Endothelial cell of umbilical vein (primary cell): ENCODE data around the gene PLA2G4E. TPM values are rescaled to one million over a fixed set of nuclear protein-coding genes. Genes with fewer than 3 reads are reported as not detected.

Experiments
- BruUV-seq: library from RNA; stranded (reverse); fragments of 400-500 nt; replicated peaks from 2 replicates; lab custom pipeline; 2021; lab: Mats Ljungman, UMichigan
- CTCF ChIA-PET: fragments of 300-600, 350-600 bp; sonication (Branson Sonifier 250); formaldehyde crosslinking; loops from one replicate; lab custom pipeline; 2021; ENCODE audit warnings: antibody characterized with exemption, inconsistent platforms; lab: Charles Lee
- POLR2A ChIA-PET: fragments of 300-600, 350-600 bp; sonication (Branson Sonifier 250); formaldehyde crosslinking; loops from one replicate; lab custom pipeline; 2021; ENCODE audit warnings: antibody characterized with exemption, inconsistent platforms; lab: Charles Lee
- DNase-seq: peaks from one replicate; pipeline ENCODE4 v3.0.0-alpha.2; 2011; ENCODE audit warnings: low read depth, low spot score
- FAIRE-seq: peaks from 2 replicates; lab custom pipeline; 2011; peaks lifted over from hg19 to GRCh38; lab: Jason Lieb, UNC
- H2AFZ ChIP-seq: 2 replicates; pipeline ENCODE4 v1.6.0; 2012; ENCODE audit warnings: low read depth, low read length, control low read depth, inconsistent platforms
- H3K27ac ChIP-seq: 2 replicates; pipeline ENCODE4 v1.5.1; 2011; ENCODE audit warnings: low read depth, mild to moderate bottlenecking, control low read depth, low read length, moderate library complexity; ENCODE audit not compliant: insufficient read depth
- H3K27me3 ChIP-seq, 2 experiments: 2 replicates each; pipeline versions ENCODE4 v1.6.0 to v1.6.1; 2011; ENCODE audit warnings: low read length in 2 of 2, mixed read lengths in 1 of 2; ENCODE audit not compliant: control insufficient read depth in 2 of 2, insufficient read depth in 2 of 2
- H3K36me3 ChIP-seq, 2 experiments: 2 replicates in 1 of 2; 3 replicates in 1 of 2; pipeline ENCODE4 v1.5.1; 2011; ENCODE audit warnings: low read length in 2 of 2, mild to moderate bottlenecking in 1 of 2, moderate library complexity in 1 of 2; ENCODE audit not compliant: control insufficient read depth in 2 of 2, insufficient read depth in 2 of 2; ENCODE audit errors: extremely low read depth in 1 of 2
- H3K4me1 ChIP-seq: 3 replicates; pipeline ENCODE4 v1.5.1; 2011; ENCODE audit warnings: mild to moderate bottlenecking, low read length; ENCODE audit not compliant: control insufficient read depth, insufficient read depth; ENCODE audit errors: extremely low read depth
- H3K4me2 ChIP-seq: 2 replicates; pipeline ENCODE4 v1.6.1; 2011; ENCODE audit warnings: low read length, control low read depth, mixed read lengths; ENCODE audit not compliant: insufficient read depth
- H3K4me3 ChIP-seq, 3 experiments: fragments of 200-600 bp in 1 of 3; sonication (generic), shearing (Covaris generic) in 1 of 3; replicated peaks in 1 of 3; 2 replicates each; pipeline ENCODE4 v1.5.1; 2011 to 2016; ENCODE audit warnings: control low read depth in 3 of 3, low read length in 3 of 3, mild to moderate bottlenecking in 2 of 3, inconsistent platforms in 1 of 3, low read depth in 1 of 3, moderate library complexity in 1 of 3; ENCODE audit not compliant: insufficient read depth in 1 of 3
- H3K79me2 ChIP-seq: 2 replicates; pipeline ENCODE4 v1.6.0; 2012; ENCODE audit warnings: low read length, inconsistent platforms; ENCODE audit not compliant: control insufficient read depth, insufficient read depth
- H3K9ac ChIP-seq: replicated peaks from 2 replicates; pipeline ENCODE3; 2011; ENCODE audit warnings: low read length, control low read depth; ENCODE audit not compliant: insufficient read depth; ENCODE audit errors: extremely low read depth
- H3K9me1 ChIP-seq: replicated peaks from 3 replicates; pipeline ENCODE4 v1.6.0; 2011; ENCODE audit warnings: mild to moderate bottlenecking, low read length; ENCODE audit not compliant: control insufficient read depth, insufficient read depth; ENCODE audit errors: extremely low read depth
- H3K9me3 ChIP-seq: replicated peaks from 2 replicates; pipeline ENCODE4 v1.5.1; 2012; ENCODE audit warnings: low read length, inconsistent platforms; ENCODE audit not compliant: control insufficient read depth, insufficient read depth
- H4K20me1 ChIP-seq: replicated peaks from 2 replicates; pipeline ENCODE3; 2011; ENCODE audit warnings: mild to moderate bottlenecking, low read length; ENCODE audit not compliant: control insufficient read depth, insufficient read depth; ENCODE audit errors: extremely low read depth
- CTCF ChIP-seq, 2 donors: IDR thresholded peaks; 1 replicate in 1 of 2; 2 replicates in 1 of 2; pipeline ENCODE4 v1.5.1; 2011; ENCODE audit warnings: low read length in 2 of 2, mild to moderate bottlenecking in 2 of 2, moderate library complexity in 2 of 2, control low read depth in 1 of 2, inconsistent platforms in 1 of 2, low read depth in 1 of 2; ENCODE audit not compliant: insufficient read depth in 1 of 2; ENCODE audit errors: extremely low read depth in 1 of 2
- EZH2 ChIP-seq: IDR thresholded peaks from 2 replicates; pipeline ENCODE4 v1.6.1; 2012; ENCODE audit warnings: borderline replicate concordance, low read depth, mild to moderate bottlenecking, moderate library complexity, low read length, inconsistent platforms; ENCODE audit not compliant: severe bottlenecking
- FOS ChIP-seq: IDR thresholded peaks from 2 replicates; pipeline ENCODE4 v1.6.1; 2011; ENCODE audit warnings: mild to moderate bottlenecking, low read length, moderate library complexity, borderline replicate concordance; ENCODE audit not compliant: insufficient read depth
- GATA2 ChIP-seq: IDR thresholded peaks from 2 replicates; pipeline ENCODE4 v1.7.0; 2011; ENCODE audit warnings: low read depth, mild to moderate bottlenecking, moderate library complexity, mixed read lengths, low read length; ENCODE audit not compliant: insufficient read length, insufficient read depth
- JUN ChIP-seq: IDR thresholded peaks from 2 replicates; pipeline ENCODE4 v1.6.1; 2011; ENCODE audit warnings: borderline replicate concordance, low read depth; ENCODE audit not compliant: insufficient read length, insufficient read depth
- MAX ChIP-seq: IDR thresholded peaks from 2 replicates; pipeline ENCODE4 v1.6.1; 2011; ENCODE audit not compliant: insufficient read depth, insufficient read length
- MYC ChIP-seq: IDR thresholded peaks from one replicate; pipeline ENCODE4 v1.6.1; 2011; ENCODE audit warnings: mild to moderate bottlenecking, low read depth, low read length
- POLR2A ChIP-seq: IDR thresholded peaks from 2 replicates; pipeline ENCODE4 v1.6.1; 2012; ENCODE audit warnings: low read depth, mild to moderate bottlenecking, control low read depth, low read length
- POLR2AphosphoS5 ChIP-seq: IDR thresholded peaks from 2 replicates; pipeline ENCODE4 v1.6.1; 2012; ENCODE audit warnings: low read depth, mild to moderate bottlenecking, control low read depth, low read length, moderate library complexity; ENCODE audit not compliant: insufficient read depth
- dilution Hi-C: fragments of 300-500 bp; cut with MboI; formaldehyde crosslinking; loops from one replicate; pipeline ENCODE4 v1.15.0; 2019; ENCODE audit warnings: low sequenced_read_pairs; ENCODE audit not compliant: extremely low pct_ligation_motif_present
- intact Hi-C: fragments of 100-400 bp; cut with micrococcal nuclease; formaldehyde crosslinking; loops from one replicate; pipeline ENCODE4 v1.10.0; 2022
- polyA plus RNA-seq, 4 experiments: library from polyadenylated mRNA; depleted of rRNA in 3 of 4; stranded (reverse) in 3 of 4; unstranded in 1 of 4; fragments of >200 nt; gene quantifications; 2 replicates each; pipeline versions ENCODE4 v1.2.1 to v1.2.3, GENCODE V29; 2011 to 2012; ENCODE audit warnings: missing spikeins in 1 of 4
- total RNA-seq: library from RNA; stranded (reverse); gene quantifications from 2 replicates; pipeline ENCODE4 v1.2.3, GENCODE V29; 2021

The PLA2G4E gene
- total and polyA plus RNA-seq, 2 donors (not counting 3 experiments of a cell fraction or from before 2014, with no cell fraction given) = not detected

DNA sequence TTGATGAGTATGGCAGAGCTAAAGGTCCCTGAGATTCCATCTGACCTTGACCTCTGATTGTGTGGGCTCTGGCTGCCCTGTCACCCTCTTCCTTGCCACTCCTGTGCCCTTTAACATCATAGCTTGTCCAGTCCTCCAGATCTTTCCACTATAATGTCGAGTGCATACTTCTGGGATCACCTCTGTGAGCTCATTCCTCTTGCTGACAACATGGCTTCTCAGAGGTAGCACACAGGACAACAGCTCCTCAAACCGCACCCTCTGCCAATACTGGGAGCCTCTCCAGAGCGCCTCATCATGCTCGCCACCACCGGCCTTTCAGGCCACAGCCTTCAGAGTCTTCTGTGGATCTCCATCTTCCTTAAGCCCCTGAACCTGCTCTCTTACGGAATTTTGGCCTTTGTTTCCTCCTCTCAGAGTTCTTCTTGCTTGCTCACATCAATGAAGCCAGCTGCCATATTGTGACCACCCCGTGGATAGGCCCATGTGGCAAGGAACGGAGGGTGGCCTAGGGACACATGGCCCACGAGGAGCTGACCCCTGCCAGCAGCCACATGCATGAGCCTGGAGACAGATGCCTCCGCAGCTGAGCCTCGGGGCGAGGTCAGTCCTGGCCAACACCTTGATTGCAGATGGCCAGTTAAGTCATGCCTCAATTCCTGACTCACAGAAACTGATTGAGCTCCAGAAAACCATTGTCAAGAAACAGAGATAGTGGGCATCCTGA lies 42.4 kb upstream of the PLA2G4E start:
- no TSS peak for BruUV-seq
- Histone ChIP-seq H4K20me1 (no peaks in the 10 kb centered on the region), H3K9me1 (no peaks in the 10 kb centered on the region), H3K36me3 (no peaks in the 10 kb centered on the region), H3K27ac (no peak overlapping the region), H2AFZ (no peak overlapping the region), H3K9me3 (no peaks in the 10 kb centered on the region), H3K4me3 (no peak overlapping the region), H3K79me2 (no peaks in the 10 kb centered on the region), H3K9ac (no peak overlapping the region), H3K4me2 (no peak overlapping the region), H3K27me3 (peaks cover 0 to 2% of the 10 kb centered on the region in 2 experiments), H3K4me1 (no peaks in the 10 kb centered on the region)
- DNase-seq (no peak), FAIRE-seq (no peak)
- ChIA-PET CTCF (interaction anchor here (0.8 to 7.9 kb wide), 7 partner anchors 16 to 75 kb away, joined by 3 to 96 read pairs (median 21); no protein-coding TSS in a partner anchor), POLR2A (no interaction called here)
- intact Hi-C loops (no loop called here), dilution Hi-C loops (no loop called here)
- TF ChIP-seq POLR2AphosphoS5 (no peak), FOS (no peak), JUN (no peak), MAX (no peak), MYC (no peak), GATA2 (no peak)

GRCh38 chr15:42062284-42062806 lies 41.5 kb upstream of the PLA2G4E start:
- Histone ChIP-seq H3K79me2 (no peaks in the 10 kb centered on the region), H3K27ac (no peak overlapping the region), H3K4me2 (no peak overlapping the region), H2AFZ (no peak overlapping the region), H3K9me1 (no peaks in the 10 kb centered on the region), H3K4me3 (no peak overlapping the region), H3K27me3 (peaks cover 0 to 4% of the 10 kb centered on the region in 2 experiments), H4K20me1 (no peaks in the 10 kb centered on the region), H3K4me1 (no peaks in the 10 kb centered on the region), H3K36me3 (no peaks in the 10 kb centered on the region), H3K9ac (no peak overlapping the region), H3K9me3 (no peaks in the 10 kb centered on the region)
- dilution Hi-C loops = no loop called here
- BruUV-seq = no TSS peak
- FAIRE-seq (no peak), DNase-seq (no peak)
- TF ChIP-seq CTCF (IDR thresholded peaks at IDR 0.05; ENCODE audit: extremely low read depth in 1 of 2, insufficient read depth in 1 of 2, low read depth in 1 of 2, low read length in 2 of 2) (no peak), POLR2A (no peak), POLR2AphosphoS5 (no peak), FOS (no peak), MYC (no peak), MAX (no peak), EZH2 (no peak), JUN (no peak), GATA2 (no peak)
- ChIA-PET CTCF (interaction anchor here (0.6 to 6.2 kb wide), 7 partner anchors 22 to 76 kb away, joined by 3 to 56 read pairs (median 5); no protein-coding TSS in a partner anchor), POLR2A (no interaction called here)
- intact Hi-C loops = no loop called here
